ENCODE measurements around the gene TCF12.

- no peak for TF ChIP-seq CEBPB (IDR thresholded peaks at IDR 0.05; ENCODE audit: low read depth, low read length)
- TF ChIP-seq, protein P1, sequence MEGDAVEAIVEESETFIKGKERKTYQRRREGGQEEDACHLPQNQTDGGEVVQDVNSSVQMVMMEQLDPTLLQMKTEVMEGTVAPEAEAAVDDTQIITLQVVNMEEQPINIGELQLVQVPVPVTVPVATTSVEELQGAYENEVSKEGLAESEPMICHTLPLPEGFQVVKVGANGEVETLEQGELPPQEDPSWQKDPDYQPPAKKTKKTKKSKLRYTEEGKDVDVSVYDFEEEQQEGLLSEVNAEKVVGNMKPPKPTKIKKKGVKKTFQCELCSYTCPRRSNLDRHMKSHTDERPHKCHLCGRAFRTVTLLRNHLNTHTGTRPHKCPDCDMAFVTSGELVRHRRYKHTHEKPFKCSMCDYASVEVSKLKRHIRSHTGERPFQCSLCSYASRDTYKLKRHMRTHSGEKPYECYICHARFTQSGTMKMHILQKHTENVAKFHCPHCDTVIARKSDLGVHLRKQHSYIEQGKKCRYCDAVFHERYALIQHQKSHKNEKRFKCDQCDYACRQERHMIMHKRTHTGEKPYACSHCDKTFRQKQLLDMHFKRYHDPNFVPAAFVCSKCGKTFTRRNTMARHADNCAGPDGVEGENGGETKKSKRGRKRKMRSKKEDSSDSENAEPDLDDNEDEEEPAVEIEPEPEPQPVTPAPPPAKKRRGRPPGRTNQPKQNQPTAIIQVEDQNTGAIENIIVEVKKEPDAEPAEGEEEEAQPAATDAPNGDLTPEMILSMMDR (IDR thresholded peaks at IDR 0.05; ENCODE audit: control extremely low read depth in 1 of 3, insufficient read depth in 1 of 3, low read depth in 1 of 3, low read length in 3 of 3): no peak
- TF ChIP-seq YY1 (IDR thresholded peaks at IDR 0.05; ENCODE audit: low read depth, low read length): no peak
- TF ChIP-seq POLR2A (IDR thresholded peaks at IDR 0.05; ENCODE audit: control extremely low read depth in 1 of 2, low read depth in 2 of 2, low read length in 2 of 2): no peak
- no peak for TF ChIP-seq USF2 (IDR thresholded peaks at IDR 0.05; ENCODE audit: low read length)
- TF ChIP-seq JUN (IDR thresholded peaks at IDR 0.05; ENCODE audit: low read depth, low read length): no peak
- TF ChIP-seq HDAC2 (IDR thresholded peaks at IDR 0.05; ENCODE audit: borderline replicate concordance in 1 of 2, low read depth in 2 of 2, low read length in 2 of 2): no peak
- TF ChIP-seq CREB1 (IDR thresholded peaks at IDR 0.05): no peak
- TF ChIP-seq TAF1 (IDR thresholded peaks at IDR 0.05; ENCODE audit: low read depth, low read length): no peak
- TF ChIP-seq SP4 (IDR thresholded peaks at IDR 0.05; ENCODE audit: low read length): no peak
- TF ChIP-seq TBP (IDR thresholded peaks at IDR 0.05; ENCODE audit: low read depth, low read length): no peak
- TF ChIP-seq, protein P2, sequence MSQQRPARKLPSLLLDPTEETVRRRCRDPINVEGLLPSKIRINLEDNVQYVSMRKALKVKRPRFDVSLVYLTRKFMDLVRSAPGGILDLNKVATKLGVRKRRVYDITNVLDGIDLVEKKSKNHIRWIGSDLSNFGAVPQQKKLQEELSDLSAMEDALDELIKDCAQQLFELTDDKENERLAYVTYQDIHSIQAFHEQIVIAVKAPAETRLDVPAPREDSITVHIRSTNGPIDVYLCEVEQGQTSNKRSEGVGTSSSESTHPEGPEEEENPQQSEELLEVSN (IDR thresholded peaks at IDR 0.05): no peak
These were observed 13.4 kb downstream of the TCF12 start for GRCh38 chr15:56931639-56932508.
